Measurements from ENCODE around the gene OR52E6. TPM values are rescaled to one million over a fixed set of nuclear protein-coding genes. Genes with fewer than 3 reads are reported as not detected.

OR52E6 gene
- total RNA-seq, 1 experiment from 2014 or later = not detected

GRCh38 chr11:5809905-5810795, 31.5 kb downstream of the OR52E6 start:
- ChIA-PET POLR2A (interaction anchor here (0.6 kb wide), 2 partner anchors 324 to 1202 kb away, joined by 3 read pairs; partner anchors contain the start of gene TRIM68), CTCF (interaction anchor here (1.0 to 1.8 kb wide), 4 partner anchors 81 to 553 kb away, joined by 3 to 7 read pairs (median 5); partner anchors contain the start of gene TRIM5)
- no peaks in the 10 kb centered on the region for H3K36me3 Mint-ChIP-seq
- TF ChIP-seq FOXJ3 (CRISPR knock-in tag; IDR thresholded peaks at IDR 0.05; ENCODE audit: borderline replicate concordance) = no peak
- no peak for TF ChIP-seq ZNF416 (CRISPR knock-in tag; IDR thresholded peaks at IDR 0.05)
- TF ChIP-seq TEAD1 (CRISPR knock-in tag; IDR thresholded peaks at IDR 0.05) = no peak
- no peak for TF ChIP-seq AFF4 (CRISPR knock-in tag; IDR thresholded peaks at IDR 0.05; ENCODE audit: borderline replicate concordance)
- TF ChIP-seq ZNF263 (CRISPR knock-in tag; IDR thresholded peaks at IDR 0.05; ENCODE audit: low read depth) = no peak
- TF ChIP-seq PRDM15 (CRISPR knock-in tag; IDR thresholded peaks at IDR 0.05) = no peak
- H3K4me3 Mint-ChIP-seq = no peak overlapping the region
- DNase-seq (ENCODE audit: low spot score) = no peak
- H3K4me1 Mint-ChIP-seq = peaks cover 40% of the 10 kb centered on the region
- no peaks in the 10 kb centered on the region for H3K9me3 Mint-ChIP-seq
- ATAC-seq = no peak
- H3K27ac Mint-ChIP-seq = no peak overlapping the region; the same call in 1 of the 2 replicates
- no peaks in the 10 kb centered on the region; the same call in 1 of the 2 replicates for H3K27me3 Mint-ChIP-seq (ENCODE audit: low read depth)

- H3K4me3 Mint-ChIP-seq = peak overlapping the region; percentile 85
- H3K27ac Mint-ChIP-seq = no peak overlapping the region
- no peaks in the 10 kb centered on the region; the same call in 1 of the 2 replicates for H3K27me3 Mint-ChIP-seq (ENCODE audit: low read depth)
- POLR2A ChIA-PET = interaction anchor here (0.6 kb wide), 1 partner anchor 1201 kb away, joined by 3 read pairs; the partner anchor contains the start of gene TRIM68
- peaks cover 6% of the 10 kb centered on the region for H3K9me3 Mint-ChIP-seq
- H3K36me3 Mint-ChIP-seq = 0 out of 2 replicates have a peak, but pooled peaks cover 5% of the 10 kb centered on the region
- ATAC-seq (no peak), DNase-seq (ENCODE audit: low spot score) (no peak)
- CTCF ChIA-PET = interaction anchor here (1.0 to 1.8 kb wide), 4 partner anchors 82 to 554 kb away, joined by 3 to 7 read pairs (median 5); partner anchors contain the start of gene TRIM5
- peaks cover 40% of the 10 kb centered on the region for H3K4me1 Mint-ChIP-seq
- TF ChIP-seq ATF1 (CRISPR knock-in tag; IDR thresholded peaks at IDR 0.05) (no peak), USF1 (CRISPR knock-in tag; IDR thresholded peaks at IDR 0.05) (no peak), ESRRA (CRISPR knock-in tag; IDR thresholded peaks at IDR 0.05; ENCODE audit: borderline replicate concordance) (no peak), PREB (CRISPR knock-in tag; IDR thresholded peaks at IDR 0.05; ENCODE audit: borderline replicate concordance) (no peak), ZNF512 (CRISPR knock-in tag; IDR thresholded peaks at IDR 0.05; ENCODE audit: borderline replicate concordance) (no peak), E2F1 (CRISPR knock-in tag; IDR thresholded peaks at IDR 0.05) (no peak), E2F5 (CRISPR knock-in tag; IDR thresholded peaks at IDR 0.05) (no peak), SP1 (CRISPR knock-in tag; conservative IDR thresholded peaks at IDR 0.05) (no peak)
Observed at GRCh38 chr11:5809122-5809519, 32.6 kb downstream of the OR52E6 start.

Measured in WTC11 (cell line).